ENCODE results near the gene ABCA2.

DNA sequence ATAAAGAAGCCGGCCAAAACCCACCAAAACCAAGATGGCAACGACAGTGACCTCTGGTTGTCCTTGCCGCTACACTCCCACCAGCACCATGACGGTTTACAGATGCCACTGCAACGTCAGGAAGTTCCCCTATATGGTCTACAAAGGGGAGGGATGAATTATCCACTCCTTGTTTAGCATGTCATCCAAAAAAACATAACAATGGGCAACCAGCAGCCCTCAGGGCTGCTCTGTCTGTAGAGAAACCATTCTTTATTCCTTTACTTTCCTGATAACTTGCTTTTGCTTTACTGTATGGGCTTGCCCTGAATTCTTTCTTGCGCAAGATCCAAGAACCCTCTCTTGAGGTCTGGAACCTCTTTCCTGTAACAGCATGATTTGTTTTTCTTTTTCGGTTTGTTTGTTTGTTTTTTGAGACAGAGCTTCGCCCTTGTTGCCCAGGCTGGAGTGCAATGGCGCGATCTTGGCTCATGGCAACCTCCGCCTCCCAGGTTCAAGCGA is 47.3 kb upstream of the ABCA2 start:
- TF ChIP-seq, protein P1, sequence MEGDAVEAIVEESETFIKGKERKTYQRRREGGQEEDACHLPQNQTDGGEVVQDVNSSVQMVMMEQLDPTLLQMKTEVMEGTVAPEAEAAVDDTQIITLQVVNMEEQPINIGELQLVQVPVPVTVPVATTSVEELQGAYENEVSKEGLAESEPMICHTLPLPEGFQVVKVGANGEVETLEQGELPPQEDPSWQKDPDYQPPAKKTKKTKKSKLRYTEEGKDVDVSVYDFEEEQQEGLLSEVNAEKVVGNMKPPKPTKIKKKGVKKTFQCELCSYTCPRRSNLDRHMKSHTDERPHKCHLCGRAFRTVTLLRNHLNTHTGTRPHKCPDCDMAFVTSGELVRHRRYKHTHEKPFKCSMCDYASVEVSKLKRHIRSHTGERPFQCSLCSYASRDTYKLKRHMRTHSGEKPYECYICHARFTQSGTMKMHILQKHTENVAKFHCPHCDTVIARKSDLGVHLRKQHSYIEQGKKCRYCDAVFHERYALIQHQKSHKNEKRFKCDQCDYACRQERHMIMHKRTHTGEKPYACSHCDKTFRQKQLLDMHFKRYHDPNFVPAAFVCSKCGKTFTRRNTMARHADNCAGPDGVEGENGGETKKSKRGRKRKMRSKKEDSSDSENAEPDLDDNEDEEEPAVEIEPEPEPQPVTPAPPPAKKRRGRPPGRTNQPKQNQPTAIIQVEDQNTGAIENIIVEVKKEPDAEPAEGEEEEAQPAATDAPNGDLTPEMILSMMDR (IDR thresholded peaks at IDR 0.05) = no peak
- TF ChIP-seq EZH2phosphoT487 (IDR thresholded peaks at IDR 0.05; ENCODE audit: borderline replicate concordance, low read depth) (no peak), EP300 (IDR thresholded peaks at IDR 0.05; ENCODE audit: borderline replicate concordance in 1 of 2, low read depth in 1 of 2, low read length in 1 of 2) (no peak), CHD2 (IDR thresholded peaks at IDR 0.05; ENCODE audit: low read length, partially characterized antibody) (no peak), TAF1 (IDR thresholded peaks at IDR 0.05; ENCODE audit: borderline replicate concordance, low read depth, low read length) (no peak), RXRA (IDR thresholded peaks at IDR 0.05; ENCODE audit: borderline replicate concordance, low read depth) (no peak), MXI1 (IDR thresholded peaks at IDR 0.05; ENCODE audit: low read depth, low read length) (no peak), SIN3A (IDR thresholded peaks at IDR 0.05; ENCODE audit: borderline replicate concordance, low read depth, low read length) (no peak)
- TF ChIP-seq, protein P2, sequence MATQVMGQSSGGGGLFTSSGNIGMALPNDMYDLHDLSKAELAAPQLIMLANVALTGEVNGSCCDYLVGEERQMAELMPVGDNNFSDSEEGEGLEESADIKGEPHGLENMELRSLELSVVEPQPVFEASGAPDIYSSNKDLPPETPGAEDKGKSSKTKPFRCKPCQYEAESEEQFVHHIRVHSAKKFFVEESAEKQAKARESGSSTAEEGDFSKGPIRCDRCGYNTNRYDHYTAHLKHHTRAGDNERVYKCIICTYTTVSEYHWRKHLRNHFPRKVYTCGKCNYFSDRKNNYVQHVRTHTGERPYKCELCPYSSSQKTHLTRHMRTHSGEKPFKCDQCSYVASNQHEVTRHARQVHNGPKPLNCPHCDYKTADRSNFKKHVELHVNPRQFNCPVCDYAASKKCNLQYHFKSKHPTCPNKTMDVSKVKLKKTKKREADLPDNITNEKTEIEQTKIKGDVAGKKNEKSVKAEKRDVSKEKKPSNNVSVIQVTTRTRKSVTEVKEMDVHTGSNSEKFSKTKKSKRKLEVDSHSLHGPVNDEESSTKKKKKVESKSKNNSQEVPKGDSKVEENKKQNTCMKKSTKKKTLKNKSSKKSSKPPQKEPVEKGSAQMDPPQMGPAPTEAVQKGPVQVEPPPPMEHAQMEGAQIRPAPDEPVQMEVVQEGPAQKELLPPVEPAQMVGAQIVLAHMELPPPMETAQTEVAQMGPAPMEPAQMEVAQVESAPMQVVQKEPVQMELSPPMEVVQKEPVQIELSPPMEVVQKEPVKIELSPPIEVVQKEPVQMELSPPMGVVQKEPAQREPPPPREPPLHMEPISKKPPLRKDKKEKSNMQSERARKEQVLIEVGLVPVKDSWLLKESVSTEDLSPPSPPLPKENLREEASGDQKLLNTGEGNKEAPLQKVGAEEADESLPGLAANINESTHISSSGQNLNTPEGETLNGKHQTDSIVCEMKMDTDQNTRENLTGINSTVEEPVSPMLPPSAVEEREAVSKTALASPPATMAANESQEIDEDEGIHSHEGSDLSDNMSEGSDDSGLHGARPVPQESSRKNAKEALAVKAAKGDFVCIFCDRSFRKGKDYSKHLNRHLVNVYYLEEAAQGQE (IDR thresholded peaks at IDR 0.05; ENCODE audit: low read depth, low read length) = no peak

Data from SK-N-SH (cell line).